Endothelial cell of umbilical vein (primary cell): ENCODE measurements around the gene TBCC. TPM values are rescaled to one million over a fixed set of nuclear protein-coding genes. Genes with fewer than 3 reads are reported as not detected.

Source experiments
- BruUV-seq: library from RNA; stranded (reverse); fragments of 400-500 nt; replicated peaks from 2 replicates; lab custom pipeline; 2021; lab: Mats Ljungman, UMichigan
- CTCF ChIA-PET: fragments of 300-600, 350-600 bp; sonication (Branson Sonifier 250); formaldehyde crosslinking; loops from one replicate; lab custom pipeline; 2021; ENCODE audit warnings: antibody characterized with exemption, inconsistent platforms; lab: Charles Lee
- POLR2A ChIA-PET: fragments of 300-600, 350-600 bp; sonication (Branson Sonifier 250); formaldehyde crosslinking; loops from one replicate; lab custom pipeline; 2021; ENCODE audit warnings: antibody characterized with exemption, inconsistent platforms; lab: Charles Lee
- DNase-seq: peaks from one replicate; pipeline ENCODE4 v3.0.0-alpha.2; 2011; ENCODE audit warnings: low read depth, low spot score
- FAIRE-seq: peaks from 2 replicates; lab custom pipeline; 2011; peaks lifted over from hg19 to GRCh38; lab: Jason Lieb, UNC
- H2AFZ ChIP-seq: 2 replicates; pipeline ENCODE4 v1.6.0; 2012; ENCODE audit warnings: low read depth, low read length, control low read depth, inconsistent platforms
- H3K27ac ChIP-seq: 2 replicates; pipeline ENCODE4 v1.5.1; 2011; ENCODE audit warnings: low read depth, mild to moderate bottlenecking, control low read depth, low read length, moderate library complexity; ENCODE audit not compliant: insufficient read depth
- H3K27me3 ChIP-seq, 2 experiments: 2 replicates each; pipeline versions ENCODE4 v1.6.0 to v1.6.1; 2011; ENCODE audit warnings: low read length in 2 of 2, mixed read lengths in 1 of 2; ENCODE audit not compliant: control insufficient read depth in 2 of 2, insufficient read depth in 2 of 2
- H3K36me3 ChIP-seq, 2 experiments: 2 replicates in 1 of 2; 3 replicates in 1 of 2; pipeline ENCODE4 v1.5.1; 2011; ENCODE audit warnings: low read length in 2 of 2, mild to moderate bottlenecking in 1 of 2, moderate library complexity in 1 of 2; ENCODE audit not compliant: control insufficient read depth in 2 of 2, insufficient read depth in 2 of 2; ENCODE audit errors: extremely low read depth in 1 of 2
- H3K4me1 ChIP-seq: 3 replicates; pipeline ENCODE4 v1.5.1; 2011; ENCODE audit warnings: mild to moderate bottlenecking, low read length; ENCODE audit not compliant: control insufficient read depth, insufficient read depth; ENCODE audit errors: extremely low read depth
- H3K4me2 ChIP-seq: 2 replicates; pipeline ENCODE4 v1.6.1; 2011; ENCODE audit warnings: low read length, control low read depth, mixed read lengths; ENCODE audit not compliant: insufficient read depth
- H3K4me3 ChIP-seq, 3 experiments: fragments of 200-600 bp in 1 of 3; sonication (generic), shearing (Covaris generic) in 1 of 3; replicated peaks in 1 of 3; 2 replicates each; pipeline ENCODE4 v1.5.1; 2011 to 2016; ENCODE audit warnings: control low read depth in 3 of 3, low read length in 3 of 3, mild to moderate bottlenecking in 2 of 3, inconsistent platforms in 1 of 3, low read depth in 1 of 3, moderate library complexity in 1 of 3; ENCODE audit not compliant: insufficient read depth in 1 of 3
- H3K79me2 ChIP-seq: 2 replicates; pipeline ENCODE4 v1.6.0; 2012; ENCODE audit warnings: low read length, inconsistent platforms; ENCODE audit not compliant: control insufficient read depth, insufficient read depth
- H3K9ac ChIP-seq: replicated peaks from 2 replicates; pipeline ENCODE3; 2011; ENCODE audit warnings: low read length, control low read depth; ENCODE audit not compliant: insufficient read depth; ENCODE audit errors: extremely low read depth
- H3K9me1 ChIP-seq: replicated peaks from 3 replicates; pipeline ENCODE4 v1.6.0; 2011; ENCODE audit warnings: mild to moderate bottlenecking, low read length; ENCODE audit not compliant: control insufficient read depth, insufficient read depth; ENCODE audit errors: extremely low read depth
- H3K9me3 ChIP-seq: replicated peaks from 2 replicates; pipeline ENCODE4 v1.5.1; 2012; ENCODE audit warnings: low read length, inconsistent platforms; ENCODE audit not compliant: control insufficient read depth, insufficient read depth
- H4K20me1 ChIP-seq: replicated peaks from 2 replicates; pipeline ENCODE3; 2011; ENCODE audit warnings: mild to moderate bottlenecking, low read length; ENCODE audit not compliant: control insufficient read depth, insufficient read depth; ENCODE audit errors: extremely low read depth
- CTCF ChIP-seq, 2 donors: IDR thresholded peaks; 1 replicate in 1 of 2; 2 replicates in 1 of 2; pipeline ENCODE4 v1.5.1; 2011; ENCODE audit warnings: low read length in 2 of 2, mild to moderate bottlenecking in 2 of 2, moderate library complexity in 2 of 2, control low read depth in 1 of 2, inconsistent platforms in 1 of 2, low read depth in 1 of 2; ENCODE audit not compliant: insufficient read depth in 1 of 2; ENCODE audit errors: extremely low read depth in 1 of 2
- EZH2 ChIP-seq: IDR thresholded peaks from 2 replicates; pipeline ENCODE4 v1.6.1; 2012; ENCODE audit warnings: borderline replicate concordance, low read depth, mild to moderate bottlenecking, moderate library complexity, low read length, inconsistent platforms; ENCODE audit not compliant: severe bottlenecking
- FOS ChIP-seq: IDR thresholded peaks from 2 replicates; pipeline ENCODE4 v1.6.1; 2011; ENCODE audit warnings: mild to moderate bottlenecking, low read length, moderate library complexity, borderline replicate concordance; ENCODE audit not compliant: insufficient read depth
- MAX ChIP-seq: IDR thresholded peaks from 2 replicates; pipeline ENCODE4 v1.6.1; 2011; ENCODE audit not compliant: insufficient read depth, insufficient read length
- MYC ChIP-seq: IDR thresholded peaks from one replicate; pipeline ENCODE4 v1.6.1; 2011; ENCODE audit warnings: mild to moderate bottlenecking, low read depth, low read length
- POLR2A ChIP-seq: IDR thresholded peaks from 2 replicates; pipeline ENCODE4 v1.6.1; 2012; ENCODE audit warnings: low read depth, mild to moderate bottlenecking, control low read depth, low read length
- POLR2AphosphoS5 ChIP-seq: IDR thresholded peaks from 2 replicates; pipeline ENCODE4 v1.6.1; 2012; ENCODE audit warnings: low read depth, mild to moderate bottlenecking, control low read depth, low read length, moderate library complexity; ENCODE audit not compliant: insufficient read depth
- dilution Hi-C: fragments of 300-500 bp; cut with MboI; formaldehyde crosslinking; loops from one replicate; pipeline ENCODE4 v1.15.0; 2019; ENCODE audit warnings: low sequenced_read_pairs; ENCODE audit not compliant: extremely low pct_ligation_motif_present
- intact Hi-C: fragments of 100-400 bp; cut with micrococcal nuclease; formaldehyde crosslinking; loops from one replicate; pipeline ENCODE4 v1.10.0; 2022
- polyA plus RNA-seq, 4 experiments: library from polyadenylated mRNA; depleted of rRNA in 3 of 4; stranded (reverse) in 3 of 4; unstranded in 1 of 4; fragments of >200 nt; gene quantifications; 2 replicates each; pipeline versions ENCODE4 v1.2.1 to v1.2.3, GENCODE V29; 2011 to 2012; ENCODE audit warnings: missing spikeins in 1 of 4
- total RNA-seq: library from RNA; stranded (reverse); gene quantifications from 2 replicates; pipeline ENCODE4 v1.2.3, GENCODE V29; 2021

The TBCC gene
- total and polyA plus RNA-seq, 2 donors (not counting 3 experiments of a cell fraction or from before 2014, with no cell fraction given), result 15.9 to 19.1 TPM

- POLR2A ChIA-PET, result no interaction called here
- no peaks in the 10 kb centered on the region for H3K9me3 ChIP-seq
- H2AFZ ChIP-seq, result no peak overlapping the region
- FAIRE-seq, result no peak
- H3K4me3 ChIP-seq, result no peak overlapping the region
- H3K4me1 ChIP-seq, result peaks cover 14% of the 10 kb centered on the region
- CTCF ChIA-PET, result interaction anchor here (4.5 kb wide), 1 partner anchor 62 kb away, joined by 94 read pairs; no protein-coding TSS in a partner anchor
- H3K27me3 ChIP-seq, result no peaks in the 10 kb centered on the region
- DNase-seq, result no peak
- BruUV-seq, result no TSS peak
- intact Hi-C loops, result loop anchor here (5.0 kb wide), 2 partner anchors 77 to 172 kb away; no protein-coding TSS in a partner anchor
- no peak for TF ChIP-seq POLR2A
- TF ChIP-seq FOS, result no peak
- no peak for TF ChIP-seq MAX
- TF ChIP-seq MYC, result no peak
- TF ChIP-seq EZH2, result no peak
- TF ChIP-seq POLR2AphosphoS5, result no peak
- TF ChIP-seq CTCF (IDR thresholded peaks at IDR 0.05; ENCODE audit: extremely low read depth in 1 of 2, insufficient read depth in 1 of 2, low read depth in 1 of 2, low read length in 2 of 2), result no peak
- H3K79me2 ChIP-seq, result no peaks in the 10 kb centered on the region
- H3K9ac ChIP-seq, result no peak overlapping the region
- no peak overlapping the region for H3K27ac ChIP-seq
- no peaks in the 10 kb centered on the region for H3K9me1 ChIP-seq
- H4K20me1 ChIP-seq, result no peaks in the 10 kb centered on the region
- dilution Hi-C loops, result no loop called here
- no peak overlapping the region for H3K4me2 ChIP-seq
- no peaks in the 10 kb centered on the region for H3K36me3 ChIP-seq
These were observed 21.1 kb downstream of the TBCC start for GRCh38 chr6:42724825-42725224.
